Measurements from ENCODE around the gene BIN2. TPM values are rescaled to one million over a fixed set of nuclear protein-coding genes. Genes with fewer than 3 reads are reported as not detected.

The BIN2 gene
- total RNA-seq = 10 to 100 TPM; 15.5 to 46.0 TPM
- polyA plus RNA-seq (ENCODE audit: insufficient read length in 6 of 6) = 1 to 10 TPM; 3.8 to 7.2 (median 5.8) TPM
- long read RNA-seq, donor 1, partial matches to known transcripts = 0 of 2 reads
- long read RNA-seq, donor 1, other reads (novel, unspliced or antisense) = 0 of 2 reads
- long read RNA-seq, donor 2, partial matches to known transcripts = 0 of 2 reads
- long read RNA-seq, donor 2, other reads (novel, unspliced or antisense) = 0 of 2 reads
- long read RNA-seq, donor 3 = 0 reads
- long read RNA-seq, donor 4, transcript BIN2-210 (13 exons, 2,255 nt) = major isoform, 7 of 9 reads
- long read RNA-seq, donor 4, partial matches to known transcripts = 1 of 9 reads
- long read RNA-seq, donor 4, other reads (novel, unspliced or antisense) = 1 of 9 reads
- long read RNA-seq, donor 5 = 0 reads
- long read RNA-seq, donor 6 = 0 reads
- long read RNA-seq, donor 7 = 0 reads
- long read RNA-seq, donor 8, partial matches to known transcripts = 0 of 1 reads
- long read RNA-seq, donor 8, other reads (novel, unspliced or antisense) = 0 of 1 reads
- long read RNA-seq, donor 9 = 0 reads
- long read RNA-seq, donor 10, transcript BIN2-210 (13 exons, 2,255 nt) = major isoform, 12 of 19 reads
- long read RNA-seq, donor 10, partial matches to known transcripts = 2 of 19 reads
- long read RNA-seq, donor 10, other reads (novel, unspliced or antisense) = 5 of 19 reads
- long read RNA-seq, donor 11 = 0 reads
- long read RNA-seq, donor 12, partial matches to known transcripts = 0 of 1 reads
- long read RNA-seq, donor 12, other reads (novel, unspliced or antisense) = 0 of 1 reads

DNA sequence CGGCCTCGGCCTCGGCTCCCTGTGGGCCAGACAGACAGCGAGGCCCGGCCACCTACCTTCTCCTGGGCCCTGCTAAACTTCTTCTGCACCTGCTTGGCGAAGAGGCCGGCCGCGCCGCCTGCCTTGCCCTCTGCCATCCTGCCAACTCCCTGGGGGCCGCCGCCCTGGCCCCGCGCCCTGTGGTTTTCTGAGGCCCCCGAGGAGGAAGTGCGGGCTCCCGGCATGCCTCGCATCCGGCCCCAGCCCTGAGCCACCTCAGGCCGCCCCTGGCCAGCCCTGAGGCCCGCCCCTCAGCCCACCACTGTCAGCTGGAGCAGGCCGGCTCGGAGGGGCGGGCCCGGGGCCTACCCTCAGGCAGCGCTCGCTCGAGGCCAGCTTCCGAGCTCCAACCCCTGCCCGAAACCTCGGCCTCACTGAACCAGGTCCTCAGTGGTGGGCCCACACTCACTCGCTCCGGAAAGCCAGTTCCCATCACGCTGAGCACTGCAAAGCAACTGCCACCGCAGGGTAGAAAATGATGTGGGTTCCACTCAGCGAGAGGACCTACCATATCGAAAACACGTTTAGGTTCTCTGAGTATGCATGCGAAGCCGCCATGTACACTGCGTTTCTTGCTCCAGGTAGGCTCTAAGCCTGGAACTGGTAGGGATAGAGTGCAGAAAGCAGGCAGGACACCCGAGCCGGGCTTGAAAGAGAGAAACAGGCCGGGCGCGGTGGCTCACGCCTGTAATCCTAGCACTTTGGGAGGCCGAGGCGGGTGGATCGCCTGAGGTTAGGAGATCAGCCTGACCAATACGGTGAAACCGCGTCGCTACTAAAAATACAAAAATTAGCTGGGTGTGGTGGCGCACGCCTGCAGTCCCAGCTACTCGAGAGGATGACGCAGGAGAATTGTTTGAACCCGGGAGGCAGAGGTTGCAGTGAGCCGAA lies at the start of gene BIN2:
Gene BIN2 (minus strand): TSS at position 209 of the 930 bp plus-strand sequence. CDS start 72 bp downstream, at position 137.
- H3K4me1 ChIP-seq = peaks cover 16 to 82% of the 10 kb centered on the region in 2 donors
- intact Hi-C loops (cut with DNase I) = no loop called here
- DNase-seq (peak in 2 of 4 donors; percentile 75 to 95), ATAC-seq (peak; percentile 54)
- peak within 1 kb of the TSS; percentile 77 to 98 for H3K27ac ChIP-seq
- H3K27me3 ChIP-seq = no peaks in the 10 kb centered on the region
- no peaks in the 10 kb centered on the region for H3K36me3 ChIP-seq
- H3K9me3 ChIP-seq = no peaks in the 10 kb centered on the region
- H3K4me3 ChIP-seq = peak within 1 kb of the TSS; percentile 27 to 60
- TF ChIP-seq, protein P1, sequence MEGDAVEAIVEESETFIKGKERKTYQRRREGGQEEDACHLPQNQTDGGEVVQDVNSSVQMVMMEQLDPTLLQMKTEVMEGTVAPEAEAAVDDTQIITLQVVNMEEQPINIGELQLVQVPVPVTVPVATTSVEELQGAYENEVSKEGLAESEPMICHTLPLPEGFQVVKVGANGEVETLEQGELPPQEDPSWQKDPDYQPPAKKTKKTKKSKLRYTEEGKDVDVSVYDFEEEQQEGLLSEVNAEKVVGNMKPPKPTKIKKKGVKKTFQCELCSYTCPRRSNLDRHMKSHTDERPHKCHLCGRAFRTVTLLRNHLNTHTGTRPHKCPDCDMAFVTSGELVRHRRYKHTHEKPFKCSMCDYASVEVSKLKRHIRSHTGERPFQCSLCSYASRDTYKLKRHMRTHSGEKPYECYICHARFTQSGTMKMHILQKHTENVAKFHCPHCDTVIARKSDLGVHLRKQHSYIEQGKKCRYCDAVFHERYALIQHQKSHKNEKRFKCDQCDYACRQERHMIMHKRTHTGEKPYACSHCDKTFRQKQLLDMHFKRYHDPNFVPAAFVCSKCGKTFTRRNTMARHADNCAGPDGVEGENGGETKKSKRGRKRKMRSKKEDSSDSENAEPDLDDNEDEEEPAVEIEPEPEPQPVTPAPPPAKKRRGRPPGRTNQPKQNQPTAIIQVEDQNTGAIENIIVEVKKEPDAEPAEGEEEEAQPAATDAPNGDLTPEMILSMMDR (IDR thresholded peaks at IDR 0.05) = no peak

DNA sequence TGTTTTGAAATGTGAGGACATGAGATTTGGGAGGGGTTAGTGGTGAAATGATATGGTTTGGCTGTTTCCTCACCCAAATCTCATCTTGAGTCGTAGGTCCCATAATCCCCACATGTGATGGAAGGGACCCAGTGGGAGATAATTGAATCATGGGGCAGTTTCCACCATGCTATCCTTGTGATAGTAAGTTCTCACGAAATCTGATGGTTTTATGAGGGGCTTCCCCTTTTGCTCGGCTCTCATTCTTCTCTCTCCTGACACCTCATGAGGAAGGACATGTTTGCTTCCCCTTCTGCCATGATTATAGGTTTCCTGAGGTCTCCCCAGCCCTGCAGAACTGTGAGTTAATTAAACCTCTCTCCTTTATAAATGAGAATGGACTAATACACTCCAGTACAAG lies 49.2 kb upstream of the BIN2 start:
- Histone ChIP-seq H3K27me3 (no peaks in the 10 kb centered on the region), H3K36me3 (peaks cover 0 to 8% of the 10 kb centered on the region in 2 donors), H3K4me3 (no peak overlapping the region), H3K27ac (no peak overlapping the region), H3K9me3 (no peaks in the 10 kb centered on the region), H3K4me1 (peaks cover 0 to 11% of the 10 kb centered on the region in 2 donors)
- TF ChIP-seq, protein P1 (IDR thresholded peaks at IDR 0.05) = no peak
- ATAC-seq (no peak), DNase-seq (no peak)
- intact Hi-C loops (cut with DNase I) = no loop called here

DNA sequence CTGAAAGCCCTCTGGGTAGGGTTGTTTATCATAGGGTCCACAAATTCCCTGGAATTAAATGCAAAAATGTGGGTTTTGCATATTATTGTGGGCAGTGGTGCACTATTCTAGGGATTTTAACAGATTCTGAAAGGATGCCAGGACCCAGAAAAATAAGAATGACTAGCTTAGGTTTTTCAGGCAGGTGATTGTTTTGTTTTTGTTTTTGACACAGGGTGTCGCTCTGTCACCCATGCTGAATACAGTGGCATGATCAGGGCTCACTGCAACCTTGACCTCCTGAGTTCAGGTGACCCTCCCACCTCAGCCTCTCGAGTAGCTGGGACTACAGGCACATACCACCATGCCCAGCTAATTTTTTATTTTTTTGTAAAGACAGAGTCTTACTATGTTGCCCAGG lies 48.0 kb upstream of the BIN2 start:
- H3K27me3 ChIP-seq = no peaks in the 10 kb centered on the region
- peaks cover 0 to 11% of the 10 kb centered on the region in 2 donors for H3K4me1 ChIP-seq
- no peak overlapping the region for H3K4me3 ChIP-seq
- H3K9me3 ChIP-seq = no peaks in the 10 kb centered on the region
- DNase-seq (no peak), ATAC-seq (no peak)
- H3K36me3 ChIP-seq = peaks cover 0 to 4% of the 10 kb centered on the region in 2 donors
- intact Hi-C loops (cut with DNase I) = no loop called here
- H3K27ac ChIP-seq = peak overlapping the region; percentile 34 to 58
- TF ChIP-seq, protein P1 (IDR thresholded peaks at IDR 0.05) = no peak

DNA sequence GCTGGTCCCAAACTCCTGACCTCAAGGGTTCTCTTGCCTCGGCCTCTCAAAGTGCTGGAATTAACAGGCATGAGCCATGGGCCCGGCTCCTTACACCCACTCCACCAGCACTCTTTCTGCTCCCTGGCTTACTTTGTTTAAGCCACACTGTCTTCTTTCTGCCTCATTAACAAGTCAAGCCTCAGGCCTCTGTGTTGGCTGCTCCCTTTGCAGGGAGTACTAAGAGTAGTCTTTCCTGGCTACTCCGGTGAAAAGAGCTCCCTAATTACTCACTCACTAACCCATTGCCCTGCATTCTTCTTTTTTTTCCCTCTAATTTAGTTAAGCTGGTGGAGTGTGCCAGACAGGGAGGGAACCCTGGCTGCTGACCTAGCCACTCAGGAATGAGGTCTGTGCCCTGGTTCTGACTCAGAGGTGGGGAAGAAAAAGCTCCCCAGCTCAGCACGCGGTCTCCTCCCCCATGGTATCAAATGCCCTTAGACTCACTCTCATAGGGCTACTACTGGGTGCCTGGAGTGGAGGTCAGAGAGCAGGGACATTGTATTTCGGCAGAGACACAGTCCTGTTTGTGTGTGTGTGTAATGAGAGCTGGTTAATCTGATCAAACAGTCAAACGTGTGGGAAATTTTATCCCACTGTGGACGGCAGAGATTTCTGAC lies 47.5 kb upstream of the BIN2 start:
- H3K36me3 ChIP-seq = no peaks in the 10 kb centered on the region
- intact Hi-C loops (cut with DNase I) = no loop called here
- H3K4me1 ChIP-seq = peaks cover 0 to 11% of the 10 kb centered on the region in 2 donors
- TF ChIP-seq, protein P1 (IDR thresholded peaks at IDR 0.05) = no peak
- H3K27me3 ChIP-seq = no peaks in the 10 kb centered on the region
- H3K27ac ChIP-seq = peak overlapping the region; percentile 49 to 58
- H3K4me3 ChIP-seq = no peak overlapping the region
- DNase-seq = peak in 1 of 4 donors; percentile 77
- H3K9me3 ChIP-seq = no peaks in the 10 kb centered on the region
- ATAC-seq = peak; percentile 94

Data from left lung (tissue), 14 donors.